Thoracic aorta (tissue), 2 donors: ENCODE measurements around the gene DDX46. TPM values are rescaled to one million over a fixed set of nuclear protein-coding genes. Genes with fewer than 3 reads are reported as not detected.

ENCODE experiments used
- ATAC-seq: fragments of 150-250 bp; one replicate; pipeline ENCODE4 v1.8.0; 2017; ENCODE audit warnings: low read depth; ENCODE audit not compliant: insufficient number of reproducible peaks, low FRiP score
- DNase-seq: peaks from one replicate; pipeline ENCODE4 v3.0.0-alpha.2; 2020; ENCODE audit warnings: low spot score
- H3K27ac ChIP-seq, 2 donors: fragments of 200-600 bp; sonication (generic); 1 replicate in 1 of 2; 2 replicates in 1 of 2; pipeline ENCODE4 v1.5.1; 2016; ENCODE audit warnings: mild to moderate bottlenecking in 2 of 2, moderate library complexity in 2 of 2
- H3K27me3 ChIP-seq: fragments of 200-600 bp; sonication (generic); replicated peaks from 2 replicates; pipeline ENCODE4 v1.6.0; 2016; ENCODE audit warnings: mild to moderate bottlenecking; ENCODE audit not compliant: insufficient read depth
- H3K36me3 ChIP-seq: fragments of 200-600 bp; sonication (generic); one replicate; pipeline ENCODE4 v1.5.1; 2016
- H3K4me1 ChIP-seq, 2 donors: fragments of 200-600 bp; sonication (generic); 1 replicate in 1 of 2; 2 replicates in 1 of 2; pipeline versions ENCODE4 v1.5.1 to v1.6.0; 2016; ENCODE audit warnings: low read depth in 2 of 2, mild to moderate bottlenecking in 1 of 2; ENCODE audit not compliant: control insufficient read depth in 1 of 2
- H3K4me3 ChIP-seq: fragments of 200-600 bp; sonication (generic); 2 replicates; pipeline ENCODE4 v1.5.1; 2016; ENCODE audit warnings: mild to moderate bottlenecking
- H3K9me3 ChIP-seq: fragments of 200-600 bp; sonication (generic); 2 replicates; pipeline ENCODE4 v1.5.1; 2016
- CTCF ChIP-seq: fragments of 200-600 bp; sonication (generic); IDR thresholded peaks from one replicate; pipeline ENCODE4 v1.5.1; 2019; ENCODE audit warnings: antibody characterized with exemption
- total RNA-seq, 2 donors: library from RNA; depleted of rRNA; stranded (reverse); fragments of >200 nt; gene quantifications; one replicate each; pipeline versions ENCODE4 v1.1.0 to v1.2.3, GENCODE V29; 2016

Gene DDX46
- total RNA-seq, 2 donors from 2014 or later: 27.1 to 59.2 TPM

GRCh38 chr5:134798468-134798867 is 39.9 kb downstream of the DDX46 start:
- DNase-seq: no peak
- Histone ChIP-seq H3K4me3 (no peak overlapping the region), H3K9me3 (no peaks in the 10 kb centered on the region), H3K4me1 (no peaks in the 10 kb centered on the region), H3K27ac (no peak overlapping the region), H3K27me3 (no peaks in the 10 kb centered on the region), H3K36me3 (peaks cover 39% of the 10 kb centered on the region)
- no peak for TF ChIP-seq CTCF
- no peak for ATAC-seq

- DNase-seq: no peak
- peaks cover 15% of the 10 kb centered on the region for H3K36me3 ChIP-seq
- H3K27ac ChIP-seq: no peak overlapping the region
- no peaks in the 10 kb centered on the region for H3K27me3 ChIP-seq
- ATAC-seq: no peak
- no peak for TF ChIP-seq CTCF
- no peaks in the 10 kb centered on the region for H3K4me1 ChIP-seq
- no peaks in the 10 kb centered on the region for H3K9me3 ChIP-seq
- no peak overlapping the region for H3K4me3 ChIP-seq
Measured at GRCh38 chr5:134803821-134804220, 45.2 kb downstream of the DDX46 start.

GRCh38 chr5:134813407-134813806 is 54.8 kb downstream of the DDX46 start:
- no peak for ATAC-seq

GRCh38 chr5:134813827-134814226 is 55.2 kb downstream of the DDX46 start:
- no peaks in the 10 kb centered on the region for H3K27me3 ChIP-seq
- DNase-seq (no peak), ATAC-seq (no peak)
- no peak overlapping the region for H3K27ac ChIP-seq
- H3K9me3 ChIP-seq: no peaks in the 10 kb centered on the region
- no peak overlapping the region for H3K4me3 ChIP-seq
- peaks cover 39% of the 10 kb centered on the region for H3K36me3 ChIP-seq
- no peaks in the 10 kb centered on the region for H3K4me1 ChIP-seq
- TF ChIP-seq CTCF: no peak

More at GRCh38 chr5:134813407-134813806, 54.8 kb downstream of the DDX46 start:
- DNase-seq: no peak
- H3K36me3 ChIP-seq: peaks cover 38% of the 10 kb centered on the region
- no peaks in the 10 kb centered on the region for H3K4me1 ChIP-seq
- TF ChIP-seq CTCF: no peak
- H3K4me3 ChIP-seq: no peak overlapping the region
- no peaks in the 10 kb centered on the region for H3K9me3 ChIP-seq
- H3K27ac ChIP-seq: no peak overlapping the region
- H3K27me3 ChIP-seq: no peaks in the 10 kb centered on the region

GRCh38 chr5:134817006-134817405 is 58.4 kb downstream of the DDX46 start:
- Histone ChIP-seq H3K27ac (no peak overlapping the region), H3K4me1 (no peaks in the 10 kb centered on the region), H3K4me3 (no peak overlapping the region), H3K27me3 (no peaks in the 10 kb centered on the region), H3K36me3 (peaks cover 41% of the 10 kb centered on the region), H3K9me3 (no peaks in the 10 kb centered on the region)
- DNase-seq (no peak), ATAC-seq (no peak)
- TF ChIP-seq CTCF: no peak
